HG03108 (cell line): ENCODE data around the gene CDR2.

ENCODE experiments used
- ATAC-seq: cut with Tn5 transposase; IDR thresholded peaks from one replicate; pipeline ENCODE4 v1.9.1; 2021; ENCODE audit warnings: moderate library complexity; ENCODE audit not compliant: unreplicated experiment

Gene CDR2

GRCh38 chr16:22325598-22326368 lies 48.6 kb downstream of the CDR2 start:
- ATAC-seq = no peak

- no peak for ATAC-seq
These were observed 49.4 kb downstream of the CDR2 start for GRCh38 chr16:22324787-22325597.

- no peak for ATAC-seq
These were observed 50.2 kb downstream of the CDR2 start for GRCh38 chr16:22323959-22324786.

- ATAC-seq = no peak
These were observed 51.1 kb downstream of the CDR2 start for GRCh38 chr16:22323173-22323958.

- no peak for ATAC-seq
These were observed 51.7 kb downstream of the CDR2 start for GRCh38 chr16:22322741-22323140.

- no peak for ATAC-seq
These were observed 52.4 kb downstream of the CDR2 start for GRCh38 chr16:22322021-22322471.

GRCh38 chr16:22321340-22322001 lies 52.9 kb downstream of the CDR2 start:
- no peak for ATAC-seq

- no peak for ATAC-seq
These were observed 53.7 kb downstream of the CDR2 start for GRCh38 chr16:22320572-22321339.

GRCh38 chr16:22318690-22319358 lies 55.6 kb downstream of the CDR2 start:
- no peak for ATAC-seq

GRCh38 chr16:22317625-22318024 lies 56.8 kb downstream of the CDR2 start:
- no peak for ATAC-seq

- ATAC-seq = no peak
These were observed 57.4 kb downstream of the CDR2 start for GRCh38 chr16:22317001-22317530.

- ATAC-seq = no peak
These were observed 58.0 kb downstream of the CDR2 start for GRCh38 chr16:22316411-22316811.

GRCh38 chr16:22315979-22316378 lies 58.4 kb downstream of the CDR2 start:
- no peak for ATAC-seq

GRCh38 chr16:22314661-22315626 lies 59.5 kb downstream of the CDR2 start:
- no peak for ATAC-seq

GRCh38 chr16:22313876-22314470 lies 60.4 kb downstream of the CDR2 start:
- no peak for ATAC-seq

GRCh38 chr16:22312897-22313781 lies 61.3 kb downstream of the CDR2 start:
- ATAC-seq = no peak
